Measurements from ENCODE around the gene TESMIN. TPM values are rescaled to one million over a fixed set of nuclear protein-coding genes. Genes with fewer than 3 reads are reported as not detected.

The TESMIN gene
- total RNA-seq, 1 experiment from 2014 or later, result 45.2 TPM

- Histone ChIP-seq H3K4ac (ENCODE audit: low read depth, low read length) (no peak overlapping the region), H2AFZ (ENCODE audit: low read length) (no peak overlapping the region), H3K4me1 (ENCODE audit: insufficient read depth, low read length) (no peaks in the 10 kb centered on the region; the same call in 1 of the 2 replicates), H2BK120ac (ENCODE audit: low read depth, low read length, poor library complexity, severe bottlenecking) (no peak overlapping the region), H3K9me3 (ENCODE audit: control insufficient read depth, low read depth, low read length) (no peaks in the 10 kb centered on the region), H2BK15ac (ENCODE audit: low read depth, low read length) (no peak overlapping the region), H3K4me2 (ENCODE audit: insufficient read depth, insufficient read length, low read length) (no peak overlapping the region), H3K9ac (ENCODE audit: extremely low read depth, insufficient read length, low read length) (no peak overlapping the region), H4K20me1 (ENCODE audit: control insufficient read depth, insufficient read depth, insufficient read length) (no peaks in the 10 kb centered on the region), H3K79me1 (ENCODE audit: insufficient read depth, low read depth, low read length, poor library complexity, severe bottlenecking) (no peaks in the 10 kb centered on the region), H3K23me2 (ENCODE audit: insufficient read length, low read depth, low read length, poor library complexity, severe bottlenecking) (no peaks in the 10 kb centered on the region), H3K23ac (ENCODE audit: insufficient read length, low read depth, low read length) (no peak overlapping the region), H4K5ac (ENCODE audit: insufficient read length, low read depth, low read length) (no peak overlapping the region), H3T11ph (ENCODE audit: low read length) (no peak overlapping the region), H2BK12ac (ENCODE audit: insufficient read length, low read depth, low read length) (no peak overlapping the region), H3K27me3 (ENCODE audit: insufficient read depth, low read length) (no peaks in the 10 kb centered on the region), H4K8ac (replicated peaks; ENCODE audit: insufficient read length, low read depth, low read length) (no peak overlapping the region), H3K18ac (ENCODE audit: insufficient read length, low read depth, low read length) (no peak overlapping the region), H3K79me2 (ENCODE audit: insufficient read depth, low read length) (no peaks in the 10 kb centered on the region), H2BK20ac (ENCODE audit: low read depth, low read length, poor library complexity, severe bottlenecking) (no peak overlapping the region), H3K14ac (ENCODE audit: insufficient read depth, low read length) (no peak overlapping the region), H4K91ac (ENCODE audit: insufficient read length, low read depth, low read length) (no peak overlapping the region), H2BK5ac (ENCODE audit: insufficient read length, low read length) (no peak overlapping the region), H2AK5ac (ENCODE audit: insufficient read length, low read length) (no peak overlapping the region), H3K56ac (ENCODE audit: insufficient read length, low read depth, low read length) (no peak overlapping the region), H3K27ac (ENCODE audit: insufficient read length, low read depth, low read length) (no peak overlapping the region)
- H3K27ac Mint-ChIP-seq, result no peak overlapping the region
- WGBS (ENCODE audit: extremely low coverage, insufficient read length, low lambda C conversion rate), result no CpG with 5 or more reads among the region's 27 CpGs
- DNase-seq, result no peak
- peaks cover 14 to 19% of the 10 kb centered on the region in 2 experiments for H3K4me1 Mint-ChIP-seq
- TF ChIP-seq, protein P1, sequence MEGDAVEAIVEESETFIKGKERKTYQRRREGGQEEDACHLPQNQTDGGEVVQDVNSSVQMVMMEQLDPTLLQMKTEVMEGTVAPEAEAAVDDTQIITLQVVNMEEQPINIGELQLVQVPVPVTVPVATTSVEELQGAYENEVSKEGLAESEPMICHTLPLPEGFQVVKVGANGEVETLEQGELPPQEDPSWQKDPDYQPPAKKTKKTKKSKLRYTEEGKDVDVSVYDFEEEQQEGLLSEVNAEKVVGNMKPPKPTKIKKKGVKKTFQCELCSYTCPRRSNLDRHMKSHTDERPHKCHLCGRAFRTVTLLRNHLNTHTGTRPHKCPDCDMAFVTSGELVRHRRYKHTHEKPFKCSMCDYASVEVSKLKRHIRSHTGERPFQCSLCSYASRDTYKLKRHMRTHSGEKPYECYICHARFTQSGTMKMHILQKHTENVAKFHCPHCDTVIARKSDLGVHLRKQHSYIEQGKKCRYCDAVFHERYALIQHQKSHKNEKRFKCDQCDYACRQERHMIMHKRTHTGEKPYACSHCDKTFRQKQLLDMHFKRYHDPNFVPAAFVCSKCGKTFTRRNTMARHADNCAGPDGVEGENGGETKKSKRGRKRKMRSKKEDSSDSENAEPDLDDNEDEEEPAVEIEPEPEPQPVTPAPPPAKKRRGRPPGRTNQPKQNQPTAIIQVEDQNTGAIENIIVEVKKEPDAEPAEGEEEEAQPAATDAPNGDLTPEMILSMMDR (conservative IDR thresholded peaks at IDR 0.05), result no peak
- H3K4me3 Mint-ChIP-seq, result no peak overlapping the region
- no peaks in the 10 kb centered on the region; a peak in 1 of 5 replicates for H3K9me3 Mint-ChIP-seq
- peaks cover 2% of the 10 kb centered on the region for H3K27me3 Mint-ChIP-seq (ENCODE audit: low read depth)
- no peaks in the 10 kb centered on the region for H3K36me3 Mint-ChIP-seq (ENCODE audit: insufficient read depth in 1 of 3, low read depth in 3 of 3)
Measured at GRCh38 chr11:68669301-68670090, 81.8 kb downstream of the TESMIN start.
